Brain pericyte (primary cell): Measurements from ENCODE around the gene FAM236C.
"Not testable (repeated sequence)": the region's sequence is repeated elsewhere in the genome, so short reads cannot be mapped to it uniquely, and the experiment has no call there.

Source experiments
- DNase-seq: peaks from one replicate; pipeline ENCODE4 v3.0.0-alpha.2; 2012; ENCODE audit warnings: low read depth, low spot score

The FAM236C gene

GRCh38 chrX:72912315-72912714 is at the start of gene FAM236C:
Gene FAM236C, plus strand, starts transcription at chrX:72912615. Its CDS starts 100 bp downstream, at chrX:72912715.
- DNase-seq, result not testable (repeated sequence)

GRCh38 chrX:72882898-72883297 is 29.5 kb upstream of the FAM236C start:
- DNase-seq, result not testable (repeated sequence)

GRCh38 chrX:72889740-72890139 is 22.7 kb upstream of the FAM236C start:
- not testable (repeated sequence) for DNase-seq

- not testable (repeated sequence) for DNase-seq
Observed at GRCh38 chrX:72916096-72916495, 3.7 kb downstream of the FAM236C start.

- not testable (repeated sequence) for DNase-seq
Observed at GRCh38 chrX:72932283-72932682, 19.9 kb downstream of the FAM236C start.

- DNase-seq, result not testable (repeated sequence)
Observed at GRCh38 chrX:72936455-72936854, 24.0 kb downstream of the FAM236C start.

- not testable (repeated sequence) for DNase-seq
Observed at GRCh38 chrX:72936882-72937455, 24.6 kb downstream of the FAM236C start.

GRCh38 chrX:72937906-72938305 is 25.5 kb downstream of the FAM236C start, which contains the start of gene FAM236A:
Gene FAM236A, plus strand, starts transcription at chrX:72938206. Its CDS starts 57 bp downstream, at chrX:72938263.
- not testable (repeated sequence) for DNase-seq

- not testable (repeated sequence) for DNase-seq
Observed at GRCh38 chrX:72942272-72942671, 29.9 kb downstream of the FAM236C start.

GRCh38 chrX:72943035-72943818 is 30.8 kb downstream of the FAM236C start:
- DNase-seq, result not testable (repeated sequence)

GRCh38 chrX:72943819-72944169 is 31.4 kb downstream of the FAM236C start, which contains the start of gene DMRTC1:
Gene DMRTC1, minus strand, starts transcription at chrX:72943837. Its CDS starts 68,143 bp downstream, at chrX:72875694.
- not testable (repeated sequence) for DNase-seq

GRCh38 chrX:72959971-72960370 is 47.6 kb downstream of the FAM236C start:
- DNase-seq, result not testable (repeated sequence)
